CD4-positive, alpha-beta T cell (primary cell): ENCODE results near the gene PLRG1. TPM values are rescaled to one million over a fixed set of nuclear protein-coding genes. Genes with fewer than 3 reads are reported as not detected.

Experiments
- ATAC-seq: fragments of 200-7000 bp; cut with Tn5 transposase; one replicate; pipeline ENCODE4 v1.10.0; 2022; ENCODE audit warnings: mild to moderate bottlenecking; ENCODE audit not compliant: poor library complexity
- CTCF ChIA-PET: fragments of 350-600 bp; sonication (Branson Sonifier 250); formaldehyde crosslinking; loops from one replicate; lab custom pipeline; 2021; ENCODE audit warnings: antibody characterized with exemption, inconsistent platforms; lab: Charles Lee
- POLR2A ChIA-PET: fragments of 350-600 bp; sonication (Branson Sonifier 250); formaldehyde crosslinking; loops from one replicate; lab custom pipeline; 2021; ENCODE audit warnings: antibody characterized with exemption, inconsistent platforms; lab: Charles Lee
- DNase-seq, 14 experiments: peaks; one replicate each; pipeline ENCODE4 v3.0.0-alpha.2; 2013 to 2020; ENCODE audit warnings: mixed read lengths in 2 of 14
- H3K27ac ChIP-seq, 2 donors: one replicate each; pipeline versions ENCODE4 v1.5.1 to v1.7.0; 2013; ENCODE audit warnings: low read length in 2 of 2, low read depth in 1 of 2, mild to moderate bottlenecking in 1 of 2
- H3K27me3 ChIP-seq, 2 experiments: 1 replicate in 1 of 2; 2 replicates in 1 of 2; pipeline versions ENCODE4 v1.6.1 to v1.7.0; 2013; ENCODE audit warnings: low read length in 2 of 2, control low read depth in 1 of 2, mild to moderate bottlenecking in 1 of 2, moderate library complexity in 1 of 2; ENCODE audit not compliant: insufficient read depth in 2 of 2, control insufficient read depth in 1 of 2
- H3K36me3 ChIP-seq: one replicate; pipeline ENCODE4 v1.6.1; 2013; ENCODE audit warnings: low read length, control low read depth; ENCODE audit not compliant: insufficient read depth
- H3K4me1 ChIP-seq: one replicate; pipeline ENCODE4 v1.6.1; 2013; ENCODE audit warnings: low read length, control low read depth; ENCODE audit not compliant: insufficient read depth
- H3K4me3 ChIP-seq: one replicate; pipeline ENCODE4 v1.5.1; 2013; ENCODE audit warnings: mild to moderate bottlenecking, low read length, moderate library complexity
- H3K9me3 ChIP-seq, 2 experiments: 1 replicate in 1 of 2; 2 replicates in 1 of 2; pipeline versions ENCODE4 v1.6.1 to v1.7.0; 2013; ENCODE audit warnings: low read length in 2 of 2, mild to moderate bottlenecking in 2 of 2, control low read depth in 1 of 2, moderate library complexity in 1 of 2; ENCODE audit not compliant: control insufficient read depth in 1 of 2, insufficient read depth in 1 of 2
- H3K27ac Mint-ChIP-seq: one replicate; pipeline ENCODE4 v1.8.0; 2020; ENCODE audit warnings: mixed read lengths
- H3K27me3 Mint-ChIP-seq: one replicate; pipeline ENCODE4 v1.8.0; 2021; ENCODE audit warnings: mixed read lengths
- H3K36me3 Mint-ChIP-seq: one replicate; pipeline ENCODE4 v1.8.0; 2021; ENCODE audit warnings: low read depth, mixed read lengths
- H3K4me1 Mint-ChIP-seq: one replicate; pipeline ENCODE4 v1.8.0; 2021; ENCODE audit warnings: low read depth, mixed read lengths
- H3K4me3 Mint-ChIP-seq: one replicate; pipeline ENCODE4 v1.8.0; 2020; ENCODE audit warnings: mild to moderate bottlenecking, mixed read lengths
- H3K9me3 Mint-ChIP-seq: one replicate; pipeline ENCODE4 v1.8.0; 2020; ENCODE audit warnings: mixed read lengths
- intact Hi-C, 2 experiments: fragments of 100-400 bp; cut with DNase I in 1 of 2; cut with micrococcal nuclease in 1 of 2; formaldehyde crosslinking; loops; one replicate each; pipeline versions ENCODE4 v1.15.1 to v1.9.0; 2023 to 2025; cut with DNase I, micrococcal nuclease
- total RNA-seq, 174 experiments: library from RNA in 2 of 174; stranded (reverse) in 2 of 174; gene quantifications; one replicate each; pipeline ENCODE4 v1.2.3 and lab custom pipeline; 2021 to 2026
- TF ChIP-seq, protein P1 (sequence below): fragments of 200-600 bp; IDR thresholded peaks from one replicate; pipeline ENCODE4 v1.8.0; 2022; ENCODE audit warnings: antibody characterized with exemption, mild to moderate bottlenecking

The PLRG1 gene
- total RNA-seq, 2 experiments from 2014 or later, result 41.1 to 44.8 TPM

DNA sequence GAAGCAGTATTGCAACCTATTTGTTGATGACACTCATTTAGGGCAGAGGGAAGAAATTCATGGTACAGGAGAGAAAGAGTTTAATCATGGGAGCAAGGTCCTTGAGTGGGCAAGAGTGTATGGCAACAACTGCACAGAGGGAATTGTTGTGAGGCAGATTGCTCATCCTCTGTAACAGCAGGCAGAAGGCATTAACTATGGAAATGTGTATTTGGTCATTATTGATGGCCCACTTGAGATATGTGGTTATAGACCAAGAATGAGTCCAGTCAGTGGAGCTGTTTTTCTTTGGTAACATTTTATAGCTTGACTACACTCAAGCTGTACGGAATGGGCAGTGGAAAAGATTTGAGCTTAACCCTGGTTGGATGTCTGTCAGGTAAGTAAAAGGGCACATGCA lies 15.9 kb downstream of the PLRG1 start:
- no peak for ATAC-seq
- POLR2A ChIA-PET, result no interaction called here
- H3K27me3 Mint-ChIP-seq, result no peaks in the 10 kb centered on the region

DNA sequence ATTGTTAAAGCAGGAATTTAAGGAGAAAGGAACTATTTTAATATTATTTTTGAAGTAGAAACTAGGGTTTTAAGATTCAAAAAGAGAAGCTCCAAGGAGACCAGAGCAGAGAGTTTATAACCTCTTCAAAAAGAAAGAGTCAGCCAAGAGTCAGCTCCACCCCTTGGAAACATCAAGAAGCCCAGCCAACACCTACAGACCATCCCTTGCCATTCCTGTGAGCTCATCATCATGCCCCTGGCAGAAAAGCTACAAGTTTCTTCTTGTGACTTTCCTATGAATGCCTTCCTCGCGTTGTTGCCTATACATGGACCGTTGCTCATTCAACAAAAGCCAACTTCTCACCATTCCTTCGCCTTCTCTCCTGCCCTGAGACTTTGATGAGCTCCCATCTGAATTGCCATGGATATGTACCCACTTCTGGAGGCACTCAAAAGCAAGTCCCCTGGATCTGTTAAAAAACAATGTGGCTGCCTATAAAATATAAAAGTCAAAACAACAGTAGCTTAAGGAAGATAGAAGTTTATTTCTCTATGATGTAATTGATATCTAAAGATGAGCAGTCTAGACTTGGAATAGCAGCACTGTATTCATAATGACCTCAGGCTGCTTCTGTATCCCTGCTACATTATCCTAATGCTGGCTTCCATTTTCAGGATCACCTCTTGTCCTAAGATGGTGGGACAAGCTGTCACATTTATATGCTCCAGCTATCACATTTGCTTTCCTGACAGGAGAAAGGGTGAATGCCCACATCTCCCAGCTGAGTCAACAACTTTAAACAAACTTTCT lies 20.3 kb downstream of the PLRG1 start:
- Histone ChIP-seq H3K36me3 (no peaks in the 10 kb centered on the region), H3K4me1 (no peaks in the 10 kb centered on the region), H3K27ac (no peak overlapping the region), H3K9me3 (no peaks in the 10 kb centered on the region), H3K27me3 (no peaks in the 10 kb centered on the region), H3K4me3 (no peak overlapping the region)
- ChIA-PET POLR2A (no interaction called here), CTCF (interaction anchor here (1.8 kb wide), 1 partner anchor 20 kb away, joined by 3 read pairs; no protein-coding TSS in a partner anchor)
- Mint-ChIP-seq H3K9me3 (no peaks in the 10 kb centered on the region), H3K36me3 (no peaks in the 10 kb centered on the region), H3K4me1 (no peaks in the 10 kb centered on the region), H3K27ac (no peak overlapping the region), H3K27me3 (peaks cover 19% of the 10 kb centered on the region), H3K4me3 (no peak overlapping the region)
- no peak for ATAC-seq
- intact Hi-C loops, result no loop called here
- no peak for DNase-seq
- TF ChIP-seq, protein P1, sequence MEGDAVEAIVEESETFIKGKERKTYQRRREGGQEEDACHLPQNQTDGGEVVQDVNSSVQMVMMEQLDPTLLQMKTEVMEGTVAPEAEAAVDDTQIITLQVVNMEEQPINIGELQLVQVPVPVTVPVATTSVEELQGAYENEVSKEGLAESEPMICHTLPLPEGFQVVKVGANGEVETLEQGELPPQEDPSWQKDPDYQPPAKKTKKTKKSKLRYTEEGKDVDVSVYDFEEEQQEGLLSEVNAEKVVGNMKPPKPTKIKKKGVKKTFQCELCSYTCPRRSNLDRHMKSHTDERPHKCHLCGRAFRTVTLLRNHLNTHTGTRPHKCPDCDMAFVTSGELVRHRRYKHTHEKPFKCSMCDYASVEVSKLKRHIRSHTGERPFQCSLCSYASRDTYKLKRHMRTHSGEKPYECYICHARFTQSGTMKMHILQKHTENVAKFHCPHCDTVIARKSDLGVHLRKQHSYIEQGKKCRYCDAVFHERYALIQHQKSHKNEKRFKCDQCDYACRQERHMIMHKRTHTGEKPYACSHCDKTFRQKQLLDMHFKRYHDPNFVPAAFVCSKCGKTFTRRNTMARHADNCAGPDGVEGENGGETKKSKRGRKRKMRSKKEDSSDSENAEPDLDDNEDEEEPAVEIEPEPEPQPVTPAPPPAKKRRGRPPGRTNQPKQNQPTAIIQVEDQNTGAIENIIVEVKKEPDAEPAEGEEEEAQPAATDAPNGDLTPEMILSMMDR, result no peak

More for the DNA sequence above, 15.9 kb downstream of the PLRG1 start:
- Histone ChIP-seq H3K27me3 (no peaks in the 10 kb centered on the region), H3K4me3 (no peak overlapping the region), H3K4me1 (no peaks in the 10 kb centered on the region), H3K36me3 (peaks cover 34% of the 10 kb centered on the region), H3K9me3 (no peaks in the 10 kb centered on the region), H3K27ac (no peak overlapping the region)
- CTCF ChIA-PET, result no interaction called here
- Mint-ChIP-seq H3K4me3 (no peak overlapping the region), H3K27ac (peak overlapping the region; percentile 18), H3K36me3 (peaks cover 28% of the 10 kb centered on the region), H3K9me3 (no peaks in the 10 kb centered on the region), H3K4me1 (no peaks in the 10 kb centered on the region)
- intact Hi-C loops, result no loop called here
- TF ChIP-seq, protein P1, result no peak
- DNase-seq, result no peak

DNA sequence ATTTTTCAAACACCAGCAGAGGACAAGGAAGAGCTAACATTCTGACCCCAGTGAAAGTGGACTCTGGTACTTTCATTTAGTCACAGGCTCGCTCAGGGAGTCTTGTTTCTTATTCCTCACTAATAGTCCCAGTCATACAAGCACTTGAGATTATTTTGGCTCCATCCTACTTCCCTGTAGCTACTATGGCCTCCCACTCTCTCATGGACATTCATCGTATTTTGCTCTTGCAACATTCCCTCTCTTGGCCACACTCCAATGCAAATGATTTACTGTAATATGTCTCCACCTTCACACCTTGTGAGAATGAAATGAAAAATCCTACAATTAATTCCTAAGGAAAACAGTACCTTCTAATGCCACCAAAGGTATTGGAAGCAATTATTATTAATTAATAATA lies 21.3 kb downstream of the PLRG1 start:
- intact Hi-C loops, result no loop called here
- no peaks in the 10 kb centered on the region for H3K9me3 Mint-ChIP-seq
- ATAC-seq (no peak), DNase-seq (no peak)
- no peaks in the 10 kb centered on the region for H3K4me1 ChIP-seq
- ChIA-PET POLR2A (no interaction called here), CTCF (interaction anchor here (1.8 kb wide), 1 partner anchor 21 kb away, joined by 3 read pairs; no protein-coding TSS in a partner anchor)
- no peak overlapping the region for H3K4me3 Mint-ChIP-seq
- H3K27me3 ChIP-seq, result peaks cover 0 to 7% of the 10 kb centered on the region in 2 experiments
- H3K27ac ChIP-seq, result no peak overlapping the region
- no peaks in the 10 kb centered on the region for H3K36me3 Mint-ChIP-seq
- no peaks in the 10 kb centered on the region for H3K4me1 Mint-ChIP-seq
- H3K27me3 Mint-ChIP-seq, result peaks cover 22% of the 10 kb centered on the region
- TF ChIP-seq, protein P1, result no peak
- H3K9me3 ChIP-seq, result no peaks in the 10 kb centered on the region
- no peak overlapping the region for H3K4me3 ChIP-seq
- no peaks in the 10 kb centered on the region for H3K36me3 ChIP-seq
- H3K27ac Mint-ChIP-seq, result no peak overlapping the region
